Activated T-cell treated with anti-CD3 and anti-CD28 coated beads, Interleukin-2, amount 50 U/mL, for 72 hours (primary cell): Measurements from ENCODE around the gene SLC1A3. TPM values are rescaled to one million over a fixed set of nuclear protein-coding genes. Genes with fewer than 3 reads are reported as not detected.
"Not testable (repeated sequence)": the region's sequence is repeated elsewhere in the genome, so short reads cannot be mapped to it uniquely, and the experiment has no call there.

Source experiments
- ATAC-seq, 2 donors: fragments of 150-1000 bp; cut with Tn5 transposase; replicated peaks in 1 of 2; 2 replicates each; pipeline ENCODE4 v1.10.0; 2021; ENCODE audit warnings: moderate library complexity in 2 of 2, mild to moderate bottlenecking in 1 of 2
- DNase-seq, 2 donors: peaks; one replicate each; pipeline ENCODE4 v3.0.0; 2021 to 2022; ENCODE audit warnings: mixed read lengths in 1 of 2
- H3K27ac Mint-ChIP-seq: one replicate; pipeline ENCODE4 v1.8.0; 2022; ENCODE audit warnings: mild to moderate bottlenecking, moderate library complexity, mixed read lengths
- H3K27me3 Mint-ChIP-seq: one replicate; pipeline ENCODE4 v1.8.0; 2022; ENCODE audit warnings: low read depth, mixed read lengths
- H3K36me3 Mint-ChIP-seq, 2 donors: one replicate each; pipeline ENCODE4 v1.8.0; 2022; ENCODE audit warnings: mixed read lengths in 2 of 2, mild to moderate bottlenecking in 1 of 2; ENCODE audit not compliant: insufficient read depth in 2 of 2
- H3K4me1 Mint-ChIP-seq: one replicate; pipeline ENCODE4 v1.8.0; 2022; ENCODE audit warnings: low read depth, mixed read lengths
- H3K4me3 Mint-ChIP-seq, 2 donors: one replicate each; pipeline ENCODE4 v1.8.0; 2022; ENCODE audit warnings: mild to moderate bottlenecking in 2 of 2, mixed read lengths in 2 of 2, moderate library complexity in 2 of 2
- H3K9me3 Mint-ChIP-seq, 2 donors: one replicate each; pipeline ENCODE4 v1.8.0; 2022; ENCODE audit warnings: mixed read lengths in 2 of 2
- total RNA-seq, 2 donors: library from RNA; stranded (reverse); gene quantifications; one replicate each; pipeline ENCODE4 v1.2.3, GENCODE V29; 2022

The SLC1A3 gene
- total RNA-seq, 2 donors from 2014 or later: 0.62 to 1.5 TPM

DNA sequence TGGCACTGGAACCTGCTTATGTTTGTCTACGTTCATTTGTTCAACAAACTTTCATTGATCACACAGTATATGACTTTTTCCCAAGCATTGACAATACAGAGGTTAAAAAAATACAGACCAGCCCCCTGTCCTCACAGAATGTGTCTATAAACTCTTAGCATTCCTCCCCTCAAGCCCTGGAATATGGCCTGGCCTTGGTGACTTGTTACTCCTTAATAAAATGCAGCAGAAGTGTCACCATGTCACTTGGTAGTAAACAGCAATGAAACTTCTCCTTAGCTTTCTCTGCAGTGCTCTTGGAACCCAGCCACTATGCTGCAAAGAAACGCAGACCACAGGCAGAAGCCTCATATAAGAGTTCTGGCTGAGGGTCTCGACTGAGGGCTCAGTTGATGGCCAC lies 19.1 kb upstream of the SLC1A3 start:
- Mint-ChIP-seq H3K36me3 (no peaks in the 10 kb centered on the region), H3K4me3 (no peak overlapping the region), H3K27me3 (peaks cover 31% of the 10 kb centered on the region), H3K4me1 (no peaks in the 10 kb centered on the region), H3K27ac (no peak overlapping the region), H3K9me3 (no peaks in the 10 kb centered on the region)
- no peak for DNase-seq
- no peak for ATAC-seq

DNA sequence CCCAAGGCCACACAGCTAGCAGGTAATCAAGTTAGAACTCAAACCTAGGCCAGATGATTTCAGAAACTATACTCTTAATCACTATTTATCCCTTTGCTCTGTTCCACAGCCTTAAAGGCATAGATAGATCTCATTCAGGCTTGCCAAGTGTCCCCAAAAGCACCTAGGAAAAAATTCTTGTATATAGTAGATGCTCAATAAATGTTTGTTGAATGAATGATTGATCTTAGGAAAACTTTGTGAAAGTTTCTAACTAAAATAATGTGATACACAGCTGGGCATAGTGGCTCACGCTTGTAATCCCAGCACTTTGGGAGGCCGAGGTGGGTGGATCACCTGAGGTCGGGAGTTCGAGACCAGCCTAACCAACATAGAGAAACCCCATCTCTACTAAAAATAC lies 16.7 kb upstream of the SLC1A3 start:
- not testable (repeated sequence) for H3K4me1 Mint-ChIP-seq, H3K36me3 Mint-ChIP-seq, H3K9me3 Mint-ChIP-seq, ATAC-seq, DNase-seq, H3K27ac Mint-ChIP-seq, H3K4me3 Mint-ChIP-seq
- peaks cover 31% of the 10 kb centered on the region for H3K27me3 Mint-ChIP-seq

DNA sequence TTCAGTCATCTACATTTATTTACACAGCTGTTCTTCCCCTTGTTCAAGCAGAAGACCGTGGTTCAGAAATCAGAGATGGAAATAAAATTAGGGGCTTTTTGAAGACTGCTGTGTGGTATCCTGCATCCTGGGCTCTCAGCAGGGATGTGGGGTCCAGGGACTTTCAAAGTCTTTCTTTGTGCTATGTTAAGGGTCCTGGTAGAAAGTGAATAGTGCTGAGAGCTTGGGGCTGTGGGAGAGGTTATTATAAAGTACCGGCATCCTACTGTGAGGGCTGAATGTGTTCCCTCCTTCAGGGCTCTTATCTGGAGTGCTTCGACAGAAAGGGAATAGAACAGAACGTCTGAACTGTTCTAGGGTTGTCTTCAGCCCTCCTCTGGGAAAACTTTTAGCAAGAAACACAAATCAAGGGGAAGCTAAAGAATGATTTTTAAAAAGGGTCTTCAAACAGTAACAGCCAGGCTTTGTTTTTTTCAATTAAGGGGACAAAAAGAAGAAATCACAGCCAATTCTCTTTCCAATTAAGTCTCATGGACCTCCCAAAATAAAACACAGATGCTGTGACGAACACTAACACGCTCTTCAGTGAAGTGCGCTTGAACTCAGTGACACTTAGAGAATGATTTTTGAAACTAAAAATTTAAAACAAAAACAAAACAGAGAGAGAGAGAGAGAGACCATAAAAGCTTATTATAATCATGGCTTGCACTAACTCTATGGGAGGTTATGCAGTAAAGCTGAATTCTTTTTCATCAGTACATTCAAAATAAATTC lies 15.7 kb upstream of the SLC1A3 start:
- Mint-ChIP-seq H3K9me3 (no peaks in the 10 kb centered on the region), H3K4me1 (no peaks in the 10 kb centered on the region), H3K27me3 (peaks cover 23% of the 10 kb centered on the region), H3K4me3 (no peak overlapping the region), H3K27ac (no peak overlapping the region), H3K36me3 (no peaks in the 10 kb centered on the region)
- DNase-seq (no peak), ATAC-seq (no peak)

DNA sequence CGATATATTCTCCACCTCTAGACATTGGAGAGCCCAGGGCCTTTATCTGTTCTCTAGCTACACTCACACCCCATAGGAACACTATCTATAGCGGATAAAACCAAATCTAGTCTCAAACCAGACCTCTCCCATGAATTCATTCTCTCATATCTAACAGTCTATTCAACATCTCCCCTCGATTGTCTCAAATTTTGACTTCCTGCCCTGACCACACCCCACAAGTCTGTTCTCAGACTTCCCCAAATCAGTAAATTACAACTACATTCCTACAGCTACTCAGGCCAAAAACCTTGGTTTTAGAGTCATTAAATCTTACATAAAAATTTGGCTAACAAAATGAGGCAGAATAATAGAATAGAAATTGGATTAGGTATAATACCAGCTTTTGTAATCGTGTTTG lies 12.5 kb upstream of the SLC1A3 start:
- no peaks in the 10 kb centered on the region for H3K9me3 Mint-ChIP-seq
- DNase-seq (no peak), ATAC-seq (no peak)
- peaks cover 7% of the 10 kb centered on the region for H3K27me3 Mint-ChIP-seq
- H3K4me1 Mint-ChIP-seq: no peaks in the 10 kb centered on the region
- H3K27ac Mint-ChIP-seq: no peak overlapping the region
- no peak overlapping the region for H3K4me3 Mint-ChIP-seq
- no peaks in the 10 kb centered on the region for H3K36me3 Mint-ChIP-seq

DNA sequence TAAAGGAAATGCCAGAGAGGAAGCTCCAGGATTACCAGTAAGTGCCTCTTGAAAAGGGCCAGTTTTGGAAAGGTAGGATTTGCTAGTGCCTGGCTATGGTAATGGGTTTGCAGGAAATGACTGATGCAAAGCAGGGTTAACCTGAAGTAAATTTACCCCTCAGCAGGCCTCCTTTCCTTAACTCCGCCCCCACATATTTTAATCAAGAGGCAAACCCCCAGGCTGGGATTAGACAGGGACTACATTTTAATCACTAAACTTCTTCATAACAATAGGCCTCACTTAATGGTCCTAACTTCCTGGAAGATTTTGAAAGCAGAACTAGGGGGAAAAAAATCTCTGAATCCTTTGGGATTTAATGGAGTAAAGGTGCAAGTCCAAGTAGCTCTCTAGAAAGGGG lies 10.2 kb upstream of the SLC1A3 start:
- H3K4me3 Mint-ChIP-seq: no peak overlapping the region
- H3K36me3 Mint-ChIP-seq: no peaks in the 10 kb centered on the region
- H3K9me3 Mint-ChIP-seq: no peaks in the 10 kb centered on the region
- no peak for ATAC-seq
- H3K27ac Mint-ChIP-seq: no peak overlapping the region
- peaks cover 17% of the 10 kb centered on the region for H3K27me3 Mint-ChIP-seq
- no peak for DNase-seq
- H3K4me1 Mint-ChIP-seq: no peaks in the 10 kb centered on the region

DNA sequence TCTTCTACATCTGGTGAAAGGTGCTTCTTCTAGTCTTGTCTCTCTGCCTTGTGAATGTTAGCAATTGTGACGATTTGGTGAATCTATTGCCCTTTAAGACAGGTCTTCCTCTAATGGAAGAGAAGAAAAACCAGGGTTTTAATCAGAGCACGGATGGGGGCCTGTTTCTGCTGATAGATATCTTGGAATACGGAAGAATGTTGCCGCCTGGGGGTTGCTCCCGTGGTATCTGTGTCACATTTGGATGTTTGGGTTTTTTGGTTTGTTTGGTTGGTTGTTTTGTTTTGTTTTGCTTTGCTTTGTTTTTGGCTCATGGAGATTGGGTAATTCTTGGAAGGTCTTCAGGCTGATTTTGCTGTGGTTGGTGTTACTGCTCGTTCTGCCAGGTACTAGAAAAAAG lies 9.7 kb upstream of the SLC1A3 start:
- no peak overlapping the region for H3K27ac Mint-ChIP-seq

DNA sequence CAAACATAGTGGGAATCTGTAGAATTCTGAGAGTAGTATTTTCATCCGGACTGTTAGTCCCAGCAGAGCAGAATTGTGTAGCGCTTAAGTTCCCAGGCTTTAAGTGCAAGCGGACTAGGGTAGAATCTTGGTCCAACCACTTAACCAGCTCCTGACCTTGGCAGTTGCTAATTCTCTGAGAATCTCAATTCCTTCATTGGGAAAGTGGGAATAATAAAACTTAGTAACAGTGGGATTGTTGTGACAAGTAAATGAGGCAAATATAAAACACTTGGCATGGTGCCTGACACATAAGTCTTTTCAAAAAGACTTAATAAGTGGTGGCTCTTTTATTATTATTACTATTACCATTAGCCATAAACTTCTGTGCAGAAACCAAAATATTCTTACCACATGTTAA lies 8.4 kb upstream of the SLC1A3 start:
- Mint-ChIP-seq H3K9me3 (no peaks in the 10 kb centered on the region), H3K27ac (no peak overlapping the region), H3K4me1 (no peaks in the 10 kb centered on the region), H3K4me3 (no peak overlapping the region), H3K36me3 (no peaks in the 10 kb centered on the region), H3K27me3 (peaks cover 25% of the 10 kb centered on the region)
- DNase-seq (no peak), ATAC-seq (no peak)

More for the DNA sequence above, 9.7 kb upstream of the SLC1A3 start:
- no peaks in the 10 kb centered on the region for H3K36me3 Mint-ChIP-seq
- DNase-seq: no peak
- H3K4me1 Mint-ChIP-seq: no peaks in the 10 kb centered on the region
- no peak for ATAC-seq
- H3K27me3 Mint-ChIP-seq: peaks cover 19% of the 10 kb centered on the region
- H3K4me3 Mint-ChIP-seq: no peak overlapping the region
- H3K9me3 Mint-ChIP-seq: no peaks in the 10 kb centered on the region

DNA sequence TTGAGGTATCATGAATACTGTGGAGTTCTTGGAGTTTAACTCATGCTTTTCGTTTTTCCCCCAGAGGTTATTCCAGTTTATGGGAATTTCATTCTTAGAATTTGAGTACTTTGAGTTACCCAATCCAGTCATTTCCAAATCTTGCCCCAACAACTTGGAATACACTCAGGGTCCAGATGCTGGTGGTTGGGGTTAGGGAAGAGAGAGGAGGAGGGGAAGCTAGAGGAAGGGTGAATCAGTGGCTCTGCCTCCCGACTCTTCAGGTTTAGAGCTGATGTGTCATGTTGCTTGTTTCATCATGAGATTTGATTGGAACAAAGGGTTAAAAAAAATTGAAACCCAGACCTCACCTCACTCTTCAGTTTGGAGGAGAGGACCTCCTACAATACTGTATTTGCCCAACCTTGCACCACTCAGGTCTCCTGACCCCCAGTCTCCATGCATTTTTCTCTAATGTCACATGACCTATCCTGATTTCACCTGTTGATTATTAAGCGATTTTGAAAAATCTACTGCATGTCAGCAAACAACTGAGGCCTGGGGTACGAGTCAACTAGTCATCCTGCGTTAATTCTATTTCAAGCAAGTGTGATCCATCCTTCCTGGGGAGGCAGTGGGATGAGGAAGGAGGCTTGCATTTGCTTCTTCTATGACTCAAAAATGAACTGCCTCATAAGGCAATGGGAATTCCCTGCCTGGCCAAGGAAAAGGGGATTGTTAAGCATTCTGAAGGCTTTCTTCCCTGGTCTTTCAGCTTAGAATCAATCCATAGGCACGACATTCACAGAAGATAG lies 6.2 kb upstream of the SLC1A3 start:
- no peak overlapping the region for H3K27ac Mint-ChIP-seq
- H3K4me1 Mint-ChIP-seq: peaks cover 2% of the 10 kb centered on the region
- ATAC-seq: no peak
- no peaks in the 10 kb centered on the region for H3K36me3 Mint-ChIP-seq
- H3K9me3 Mint-ChIP-seq: no peaks in the 10 kb centered on the region
- no peak overlapping the region for H3K4me3 Mint-ChIP-seq
- peaks cover 36% of the 10 kb centered on the region for H3K27me3 Mint-ChIP-seq
- no peak for DNase-seq

DNA sequence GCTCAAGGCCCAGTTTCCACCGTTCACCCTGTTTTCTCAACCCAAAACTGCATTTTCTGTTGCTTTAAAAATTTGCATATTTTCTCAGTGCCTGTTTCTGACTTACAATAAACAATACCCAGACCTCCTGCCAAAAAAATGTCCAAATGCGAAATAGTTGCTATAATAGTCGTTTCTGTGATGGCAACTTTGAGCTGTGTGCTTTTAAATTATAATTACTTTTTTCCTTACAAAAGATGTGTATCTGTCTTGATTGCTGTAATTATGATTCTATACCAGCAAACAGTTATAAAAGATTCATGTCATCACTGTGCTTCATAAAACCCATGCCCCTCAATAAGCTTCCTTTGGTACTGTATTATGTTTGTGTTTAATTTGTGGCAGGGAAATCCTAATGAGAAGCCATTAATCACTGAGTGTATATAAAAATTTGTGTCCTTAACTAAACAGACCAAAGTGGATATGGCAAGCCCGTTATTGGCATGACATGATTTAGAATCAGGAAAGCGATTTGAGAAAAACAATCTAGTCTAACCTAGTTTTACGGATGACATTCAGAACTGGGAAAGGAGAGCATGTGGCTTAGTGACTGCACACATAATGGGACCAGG lies 5.4 kb upstream of the SLC1A3 start:
- Mint-ChIP-seq H3K4me3 (no peak overlapping the region), H3K27ac (no peak overlapping the region), H3K9me3 (no peaks in the 10 kb centered on the region), H3K36me3 (no peaks in the 10 kb centered on the region), H3K4me1 (peaks cover 7% of the 10 kb centered on the region), H3K27me3 (peaks cover 44% of the 10 kb centered on the region)
- no peak for ATAC-seq
- no peak for DNase-seq

DNA sequence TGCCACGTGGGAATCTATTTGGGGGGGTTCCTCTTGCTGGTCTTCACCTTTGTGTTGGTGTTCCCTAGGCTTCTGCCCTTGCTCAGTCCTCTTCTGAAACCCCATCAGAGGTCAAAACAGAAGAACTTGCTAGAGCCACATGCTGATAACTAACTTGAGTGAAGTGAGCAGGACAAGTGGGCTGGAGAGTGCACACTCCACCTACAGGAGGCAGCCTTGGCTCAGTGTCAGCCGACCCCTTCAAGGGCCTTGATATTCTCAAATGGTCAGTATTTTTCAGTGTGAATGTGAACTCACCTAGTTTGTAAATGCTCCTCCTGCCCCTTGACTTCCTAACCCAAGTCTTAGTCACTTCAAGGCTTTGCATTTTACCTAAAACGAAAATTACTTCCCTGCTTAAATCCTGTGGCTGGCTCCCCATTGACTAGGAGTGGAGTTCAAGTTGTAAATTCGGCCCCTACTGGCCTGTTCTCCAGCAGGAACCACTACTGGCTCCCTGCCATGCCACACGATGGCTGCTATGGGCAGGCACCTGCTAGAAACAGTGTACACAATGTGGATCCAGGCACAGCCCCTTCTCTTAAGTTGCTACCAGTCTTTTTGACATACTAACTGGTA lies 3.6 kb upstream of the SLC1A3 start:
- H3K27me3 Mint-ChIP-seq: peaks cover 58% of the 10 kb centered on the region
- DNase-seq (no peak), ATAC-seq (no peak)
- H3K36me3 Mint-ChIP-seq: no peaks in the 10 kb centered on the region
- H3K27ac Mint-ChIP-seq: no peak overlapping the region
- no peaks in the 10 kb centered on the region for H3K9me3 Mint-ChIP-seq
- peaks cover 21% of the 10 kb centered on the region for H3K4me1 Mint-ChIP-seq
- no peak overlapping the region for H3K4me3 Mint-ChIP-seq

DNA sequence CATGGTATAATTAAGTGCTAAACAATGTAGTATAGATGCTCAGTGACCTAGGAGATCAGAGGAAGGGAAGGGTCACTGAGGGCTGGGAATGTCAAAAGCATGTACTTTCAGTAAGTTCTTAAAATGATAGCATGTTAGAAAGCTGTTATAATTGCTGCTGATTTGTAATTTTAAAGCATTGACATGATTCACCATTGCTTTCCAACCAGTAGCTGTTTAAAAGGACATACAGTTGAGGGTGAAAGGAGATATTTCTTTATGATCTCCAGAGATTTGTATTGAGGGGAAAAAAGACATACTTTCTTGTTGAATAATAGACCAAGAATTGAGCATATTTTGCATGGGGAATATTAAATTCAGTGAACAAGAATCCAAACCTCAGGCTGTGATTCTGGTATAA lies 1.2 kb upstream of the SLC1A3 start:
- Mint-ChIP-seq H3K4me3 (peak overlapping the region in 1 of 2 donors; percentile 54), H3K36me3 (no peaks in the 10 kb centered on the region), H3K27me3 (peaks cover 77% of the 10 kb centered on the region), H3K4me1 (peaks cover 21% of the 10 kb centered on the region), H3K27ac (no peak overlapping the region), H3K9me3 (no peaks in the 10 kb centered on the region)
- DNase-seq (no peak), ATAC-seq (no peak)

DNA sequence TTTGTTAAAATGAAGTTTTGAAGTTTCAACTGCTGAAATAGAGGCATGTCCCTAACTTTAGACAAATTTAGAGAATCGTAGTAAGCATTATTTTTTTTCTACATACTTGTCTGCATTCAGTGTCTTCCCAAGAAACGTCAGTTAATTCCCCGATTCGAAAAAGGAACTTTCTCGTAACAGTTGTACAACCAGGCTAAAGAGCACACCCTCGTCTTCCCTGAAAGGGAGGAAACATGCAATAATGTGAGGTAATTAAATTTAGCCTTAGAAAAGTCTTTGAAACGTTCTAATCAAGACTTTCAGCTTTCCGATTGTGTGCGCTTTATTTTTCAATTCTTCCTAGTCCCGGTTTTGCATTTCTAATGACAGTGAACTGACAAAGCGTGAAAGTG lies 374 bp upstream of the SLC1A3 start:
- H3K27ac Mint-ChIP-seq: no peak overlapping the region

DNA sequence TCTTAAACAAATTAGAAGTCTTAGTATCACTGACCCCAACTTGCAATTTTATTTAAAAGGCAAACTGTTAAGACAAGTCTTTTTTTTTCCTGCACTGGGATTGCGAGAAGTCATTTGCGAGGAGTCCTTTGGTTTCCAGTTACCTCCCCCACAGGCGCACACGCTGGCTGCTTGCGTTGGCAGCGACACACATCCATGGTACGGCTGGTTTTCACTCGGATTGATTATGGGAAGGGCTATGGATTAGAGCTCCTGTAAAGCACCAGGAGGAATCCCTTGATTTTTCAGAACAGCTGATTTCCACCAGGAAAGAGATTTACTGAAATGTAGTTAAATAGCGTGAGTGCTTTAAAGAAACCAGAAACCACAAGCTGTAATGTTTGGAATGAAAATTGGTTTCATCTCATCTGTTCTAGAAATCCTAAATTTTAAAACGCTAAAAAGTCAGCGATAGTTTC lies 737 bp downstream of the SLC1A3 start:
- Mint-ChIP-seq H3K27me3 (peaks cover 69% of the 10 kb centered on the region), H3K9me3 (no peaks in the 10 kb centered on the region), H3K4me3 (peak overlapping the region; percentile 89 to 91), H3K36me3 (no peaks in the 10 kb centered on the region), H3K4me1 (peaks cover 21% of the 10 kb centered on the region), H3K27ac (no peak overlapping the region)
- DNase-seq: no peak
- ATAC-seq: no peak

More for the DNA sequence above, 374 bp upstream of the SLC1A3 start:
- H3K4me3 Mint-ChIP-seq: peak overlapping the region; percentile 89 to 91
- peaks cover 21% of the 10 kb centered on the region for H3K4me1 Mint-ChIP-seq
- H3K36me3 Mint-ChIP-seq: no peaks in the 10 kb centered on the region
- no peaks in the 10 kb centered on the region for H3K9me3 Mint-ChIP-seq
- DNase-seq (no peak), ATAC-seq (no peak)
- peaks cover 77% of the 10 kb centered on the region for H3K27me3 Mint-ChIP-seq
